ENCODE measurements around the gene SCAP. TPM values are rescaled to one million over a fixed set of nuclear protein-coding genes. Genes with fewer than 3 reads are reported as not detected.
A peak's percentile ranks its signal among the peaks of the same experiment; 100 is the strongest.

The SCAP gene
- total and polyA plus RNA-seq, 8 donors: 52.8 to 84.3 (median 58.9) TPM

- intact Hi-C loops (cut with DNase I): no loop called here
- Histone ChIP-seq H3K27me3 (no peaks in the 10 kb centered on the region), H3K4me3 (no peak overlapping the region), H3K9me3 (no peaks in the 10 kb centered on the region), H3K27ac (no peak overlapping the region), H3K4me1 (peaks cover 0 to 7% of the 10 kb centered on the region in 2 donors), H3K36me3 (peaks cover 0 to 100% of the 10 kb centered on the region in 2 donors)
- DNase-seq (no peak), ATAC-seq (no peak)
- TF ChIP-seq, protein P1, sequence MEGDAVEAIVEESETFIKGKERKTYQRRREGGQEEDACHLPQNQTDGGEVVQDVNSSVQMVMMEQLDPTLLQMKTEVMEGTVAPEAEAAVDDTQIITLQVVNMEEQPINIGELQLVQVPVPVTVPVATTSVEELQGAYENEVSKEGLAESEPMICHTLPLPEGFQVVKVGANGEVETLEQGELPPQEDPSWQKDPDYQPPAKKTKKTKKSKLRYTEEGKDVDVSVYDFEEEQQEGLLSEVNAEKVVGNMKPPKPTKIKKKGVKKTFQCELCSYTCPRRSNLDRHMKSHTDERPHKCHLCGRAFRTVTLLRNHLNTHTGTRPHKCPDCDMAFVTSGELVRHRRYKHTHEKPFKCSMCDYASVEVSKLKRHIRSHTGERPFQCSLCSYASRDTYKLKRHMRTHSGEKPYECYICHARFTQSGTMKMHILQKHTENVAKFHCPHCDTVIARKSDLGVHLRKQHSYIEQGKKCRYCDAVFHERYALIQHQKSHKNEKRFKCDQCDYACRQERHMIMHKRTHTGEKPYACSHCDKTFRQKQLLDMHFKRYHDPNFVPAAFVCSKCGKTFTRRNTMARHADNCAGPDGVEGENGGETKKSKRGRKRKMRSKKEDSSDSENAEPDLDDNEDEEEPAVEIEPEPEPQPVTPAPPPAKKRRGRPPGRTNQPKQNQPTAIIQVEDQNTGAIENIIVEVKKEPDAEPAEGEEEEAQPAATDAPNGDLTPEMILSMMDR (IDR thresholded peaks at IDR 0.05): no peak
These were observed 64.7 kb downstream of the SCAP start for GRCh38 chr3:47410801-47411646.

- TF ChIP-seq, protein P1 (IDR thresholded peaks at IDR 0.05): no peak
- peaks cover 0 to 11% of the 10 kb centered on the region in 2 donors for H3K4me1 ChIP-seq
- H3K27me3 ChIP-seq: no peaks in the 10 kb centered on the region
- DNase-seq: no peak
- H3K36me3 ChIP-seq: peaks cover 0 to 100% of the 10 kb centered on the region in 2 donors
- ATAC-seq: no peak
- no peak overlapping the region for H3K4me3 ChIP-seq
- intact Hi-C loops (cut with DNase I): no loop called here
- no peaks in the 10 kb centered on the region for H3K9me3 ChIP-seq
- no peak overlapping the region for H3K27ac ChIP-seq
These were observed 65.4 kb downstream of the SCAP start for GRCh38 chr3:47410417-47410720.

GRCh38 chr3:47409688-47410416, 65.9 kb downstream of the SCAP start:
- Histone ChIP-seq H3K9me3 (no peaks in the 10 kb centered on the region), H3K27me3 (no peaks in the 10 kb centered on the region), H3K36me3 (peaks cover 0 to 100% of the 10 kb centered on the region in 2 donors), H3K4me1 (peaks cover under 1 to 11% of the 10 kb centered on the region in 2 donors), H3K27ac (no peak overlapping the region), H3K4me3 (no peak overlapping the region)
- peak in 1 of 4 donors; percentile 72 for DNase-seq
- TF ChIP-seq, protein P1 (IDR thresholded peaks at IDR 0.05): no peak
- no peak for ATAC-seq
- intact Hi-C loops (cut with DNase I): no loop called here

GRCh38 chr3:47409284-47409683, 66.5 kb downstream of the SCAP start:
- Histone ChIP-seq H3K9me3 (no peaks in the 10 kb centered on the region), H3K4me1 (peaks cover 5 to 11% of the 10 kb centered on the region in 2 donors), H3K4me3 (no peak overlapping the region), H3K36me3 (peaks cover 0 to 98% of the 10 kb centered on the region in 2 donors), H3K27ac (no peak overlapping the region), H3K27me3 (no peaks in the 10 kb centered on the region)
- TF ChIP-seq, protein P1 (IDR thresholded peaks at IDR 0.05): no peak
- no peak for ATAC-seq
- intact Hi-C loops (cut with DNase I): no loop called here
- DNase-seq: peak in 1 of 4 donors; percentile 74

- DNase-seq (peak in 1 of 4 donors; percentile 33), ATAC-seq (no peak)
- peaks cover 5 to 11% of the 10 kb centered on the region in 2 donors for H3K4me1 ChIP-seq
- H3K27me3 ChIP-seq: no peaks in the 10 kb centered on the region
- intact Hi-C loops (cut with DNase I): no loop called here
- H3K27ac ChIP-seq: no peak overlapping the region
- H3K4me3 ChIP-seq: no peak overlapping the region
- H3K36me3 ChIP-seq: peaks cover 0 to 93% of the 10 kb centered on the region in 2 donors
- H3K9me3 ChIP-seq: no peaks in the 10 kb centered on the region
- TF ChIP-seq, protein P1 (IDR thresholded peaks at IDR 0.05): no peak
These were observed 66.9 kb downstream of the SCAP start for GRCh38 chr3:47408839-47409229.

All from left lung (tissue), 10 donors.